Esophagus muscularis mucosa (tissue), 4 donors: Measurements from ENCODE around the gene BTG4.

Source experiments
- EP300 ChIP-seq: sonication (generic); formaldehyde crosslinking; IDR thresholded peaks from one replicate; pipeline ENCODE4 v1.6.1; 2017; ENCODE audit warnings: antibody characterized with exemption
- POLR2A ChIP-seq: fragments of 450-650 bp; IDR thresholded peaks from one replicate; pipeline ENCODE4 v1.6.1; 2017; ENCODE audit warnings: antibody characterized with exemption, moderate library complexity, mild to moderate bottlenecking, low read depth
- POLR2AphosphoS5 ChIP-seq, 2 donors: sonication (generic); formaldehyde crosslinking; IDR thresholded peaks; one replicate each; pipeline ENCODE4 v1.6.1; 2017; ENCODE audit warnings: antibody characterized with exemption in 2 of 2
- TF ChIP-seq, protein P1 (sequence below), 3 experiments: fragments of 200-600 bp in 2 of 3; fragments of 450-650 bp in 1 of 3; sonication (generic) in 2 of 3; IDR thresholded peaks; one replicate each; pipeline ENCODE4 v1.5.1; 2017 to 2019; ENCODE audit warnings: antibody characterized with exemption in 3 of 3, mild to moderate bottlenecking in 2 of 3, moderate library complexity in 1 of 3

DNA sequence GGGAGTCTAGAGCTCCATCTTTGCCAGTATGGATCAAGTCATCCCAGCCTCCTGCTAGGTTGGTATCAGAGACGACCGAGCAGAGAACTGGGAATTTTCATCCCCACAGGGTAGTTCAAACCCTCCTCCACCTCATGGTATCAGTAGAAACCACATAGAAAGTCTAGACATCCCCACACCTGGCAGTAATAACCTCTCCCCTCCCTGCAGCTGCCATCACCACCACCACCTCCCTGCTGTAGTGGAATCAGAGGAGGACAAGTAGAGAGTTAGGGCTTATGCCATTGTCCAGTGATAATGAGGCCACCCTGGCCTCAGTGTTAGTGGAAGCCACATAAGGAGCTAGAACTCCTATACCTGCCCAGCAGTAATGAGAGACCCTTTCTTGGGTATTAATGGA lies 34.3 kb downstream of the BTG4 start:
- TF ChIP-seq, protein P1, sequence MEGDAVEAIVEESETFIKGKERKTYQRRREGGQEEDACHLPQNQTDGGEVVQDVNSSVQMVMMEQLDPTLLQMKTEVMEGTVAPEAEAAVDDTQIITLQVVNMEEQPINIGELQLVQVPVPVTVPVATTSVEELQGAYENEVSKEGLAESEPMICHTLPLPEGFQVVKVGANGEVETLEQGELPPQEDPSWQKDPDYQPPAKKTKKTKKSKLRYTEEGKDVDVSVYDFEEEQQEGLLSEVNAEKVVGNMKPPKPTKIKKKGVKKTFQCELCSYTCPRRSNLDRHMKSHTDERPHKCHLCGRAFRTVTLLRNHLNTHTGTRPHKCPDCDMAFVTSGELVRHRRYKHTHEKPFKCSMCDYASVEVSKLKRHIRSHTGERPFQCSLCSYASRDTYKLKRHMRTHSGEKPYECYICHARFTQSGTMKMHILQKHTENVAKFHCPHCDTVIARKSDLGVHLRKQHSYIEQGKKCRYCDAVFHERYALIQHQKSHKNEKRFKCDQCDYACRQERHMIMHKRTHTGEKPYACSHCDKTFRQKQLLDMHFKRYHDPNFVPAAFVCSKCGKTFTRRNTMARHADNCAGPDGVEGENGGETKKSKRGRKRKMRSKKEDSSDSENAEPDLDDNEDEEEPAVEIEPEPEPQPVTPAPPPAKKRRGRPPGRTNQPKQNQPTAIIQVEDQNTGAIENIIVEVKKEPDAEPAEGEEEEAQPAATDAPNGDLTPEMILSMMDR (IDR thresholded peaks at IDR 0.05) = no peak
- TF ChIP-seq POLR2AphosphoS5 (IDR thresholded peaks at IDR 0.05) (no peak), POLR2A (no peak), EP300 (no peak)
